HG02981 (cell line): ENCODE measurements around the gene GMDS.

Source experiments
- ATAC-seq: cut with Tn5 transposase; IDR thresholded peaks from one replicate; pipeline ENCODE4 v1.9.1; 2021; ENCODE audit warnings: mild to moderate bottlenecking, moderate library complexity; ENCODE audit not compliant: unreplicated experiment

GMDS gene

GRCh38 chr6:1870932-1871331 is 374.5 kb downstream of the GMDS start:
- no peak for ATAC-seq

GRCh38 chr6:1870251-1870650 is 375.2 kb downstream of the GMDS start:
- ATAC-seq, result no peak

DNA sequence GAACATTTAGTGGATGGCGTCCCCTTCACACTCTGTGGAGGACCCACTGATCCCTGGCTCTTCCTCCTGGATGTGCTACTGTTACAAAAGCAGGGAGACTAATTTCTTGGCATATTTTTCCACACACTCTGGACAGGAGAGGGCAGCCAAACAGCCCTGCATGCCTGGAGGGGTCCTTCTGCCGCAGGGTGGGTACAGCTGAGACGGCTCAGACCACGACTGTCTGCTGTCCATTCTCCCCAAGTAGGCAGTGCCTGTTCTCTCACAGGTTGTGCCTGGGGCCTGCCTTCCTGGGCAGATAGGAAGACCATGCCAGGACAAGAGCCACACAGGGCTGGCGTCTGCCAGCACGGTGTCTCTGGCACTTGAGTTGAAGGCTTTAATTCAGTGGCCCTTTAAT is 375.6 kb downstream of the GMDS start:
- no peak for ATAC-seq

DNA sequence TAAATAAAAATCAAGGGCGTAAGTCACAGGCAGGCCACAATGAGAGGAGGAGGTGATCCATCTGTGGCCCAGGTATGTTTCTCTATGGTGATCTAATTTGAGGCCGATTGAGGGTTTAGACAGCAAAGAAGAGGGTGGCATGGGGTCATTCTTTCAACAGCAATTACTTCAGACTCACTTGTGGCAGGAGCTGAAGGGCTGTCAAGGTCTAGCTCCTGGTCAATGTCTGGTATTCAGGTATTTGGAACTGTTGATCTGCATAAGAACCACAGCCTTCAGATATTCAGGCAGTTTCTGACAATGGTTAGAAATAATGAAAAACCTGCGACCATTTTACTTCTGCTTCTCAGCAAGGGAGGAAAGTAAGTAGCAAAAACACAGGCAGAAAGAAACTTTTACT is 376.1 kb downstream of the GMDS start:
- ATAC-seq, result no peak

DNA sequence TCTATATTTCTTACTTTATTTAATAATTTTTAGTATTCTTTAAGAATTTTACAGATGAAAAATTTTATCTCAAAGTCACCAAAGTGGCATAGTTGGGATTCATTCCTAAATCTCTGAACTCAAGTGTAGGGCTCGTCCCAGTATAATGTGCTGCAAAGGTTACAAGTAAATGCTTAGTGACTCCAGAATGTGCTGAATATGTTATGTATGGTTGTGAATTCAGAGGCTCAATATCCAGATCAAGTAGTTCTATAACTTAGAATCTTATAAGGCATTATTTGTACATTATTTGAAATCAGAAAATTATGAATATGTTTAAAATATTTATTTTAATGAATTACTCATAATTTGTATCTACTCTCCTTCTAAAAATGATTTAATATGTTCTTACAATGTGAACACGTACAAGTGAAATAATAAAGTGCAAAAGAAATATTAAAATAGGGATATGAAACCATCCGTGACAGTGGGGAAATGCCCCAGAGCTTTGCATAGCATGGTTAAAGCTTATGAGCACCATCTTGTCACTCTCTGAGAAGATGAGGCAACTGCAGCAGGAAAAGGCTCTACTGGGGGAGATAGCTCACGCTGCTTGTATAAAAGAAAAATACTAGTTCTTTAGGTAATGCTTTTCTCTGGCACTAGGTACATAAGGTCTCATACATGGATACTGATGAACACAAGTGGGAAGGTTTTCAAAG is 376.7 kb downstream of the GMDS start:
- peak; percentile 87 for ATAC-seq

- no peak for ATAC-seq
These were observed 378.2 kb downstream of the GMDS start for GRCh38 chr6:1867197-1867596.

- ATAC-seq, result no peak
These were observed 379.8 kb downstream of the GMDS start for GRCh38 chr6:1865585-1865984.

GRCh38 chr6:1864496-1864895 is 380.9 kb downstream of the GMDS start:
- ATAC-seq, result no peak

GRCh38 chr6:1862411-1862810 is 383.0 kb downstream of the GMDS start:
- ATAC-seq, result no peak

DNA sequence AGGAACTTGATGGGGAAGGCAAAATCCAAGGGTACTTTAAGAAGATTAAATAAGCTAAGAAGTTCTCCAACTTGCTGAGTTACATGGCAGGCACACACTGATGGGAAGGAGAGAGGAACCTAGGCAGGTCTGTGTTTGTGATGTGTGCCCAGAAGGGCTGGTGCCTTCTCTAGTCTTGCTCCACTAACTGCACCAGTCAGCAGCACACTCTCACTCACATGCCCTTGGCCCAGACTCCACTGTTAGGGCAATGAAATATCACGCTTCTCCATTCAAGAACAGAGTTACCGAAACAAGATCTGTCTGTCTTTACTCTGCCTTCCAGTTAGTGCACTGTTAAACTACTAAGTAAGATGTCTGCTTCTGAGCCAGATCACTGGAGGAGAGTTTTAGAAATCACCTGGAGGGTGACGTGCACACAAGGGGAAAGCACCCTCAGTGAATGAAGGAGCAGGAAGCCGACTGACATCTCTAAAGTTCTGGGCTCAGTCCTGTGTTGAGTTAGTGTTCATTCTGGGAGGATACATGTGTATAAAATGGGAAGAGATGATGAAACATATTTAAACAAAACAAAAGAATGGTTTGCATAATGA is 384.6 kb downstream of the GMDS start:
- no peak for ATAC-seq

GRCh38 chr6:1858859-1859258 is 386.5 kb downstream of the GMDS start:
- no peak for ATAC-seq

DNA sequence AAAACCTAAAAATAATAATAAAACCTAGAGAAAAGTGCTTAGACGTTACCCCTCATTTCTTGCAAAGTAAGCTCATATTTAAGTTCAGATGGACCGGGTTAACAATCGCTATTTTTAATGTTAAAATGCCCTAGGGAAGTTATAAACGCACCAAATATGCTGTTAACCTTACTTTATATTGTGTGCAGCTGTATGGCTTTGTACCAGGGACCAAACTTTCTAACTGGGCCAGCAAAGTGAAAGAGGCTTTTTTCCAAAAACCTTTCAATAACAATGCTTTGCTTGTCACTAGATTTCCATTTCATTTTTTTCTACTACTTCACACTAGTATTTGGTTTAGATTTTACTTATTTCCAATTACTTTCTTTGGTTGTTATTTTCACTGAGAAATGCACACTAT is 387.2 kb downstream of the GMDS start:
- ATAC-seq, result no peak

GRCh38 chr6:1856381-1856780 is 389.0 kb downstream of the GMDS start:
- peak; percentile 88 for ATAC-seq

DNA sequence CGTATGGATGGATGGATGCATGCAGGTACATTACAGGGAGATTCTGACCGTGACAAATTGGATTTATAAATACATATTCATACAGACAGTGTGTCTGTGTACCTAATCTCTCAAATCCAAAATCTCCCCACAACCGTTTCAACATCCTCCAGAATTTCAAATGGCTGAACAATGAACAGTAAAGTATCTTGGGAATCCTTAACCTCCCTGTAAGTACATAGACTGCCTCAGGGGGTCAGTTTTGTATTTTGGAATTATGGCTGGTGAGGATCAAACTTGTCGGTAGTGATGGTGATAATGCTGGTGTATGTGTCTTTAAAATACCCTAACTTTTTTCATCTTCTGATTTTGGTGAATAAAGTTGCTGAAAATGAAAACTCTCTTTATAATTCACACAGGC is 389.5 kb downstream of the GMDS start:
- ATAC-seq, result no peak

DNA sequence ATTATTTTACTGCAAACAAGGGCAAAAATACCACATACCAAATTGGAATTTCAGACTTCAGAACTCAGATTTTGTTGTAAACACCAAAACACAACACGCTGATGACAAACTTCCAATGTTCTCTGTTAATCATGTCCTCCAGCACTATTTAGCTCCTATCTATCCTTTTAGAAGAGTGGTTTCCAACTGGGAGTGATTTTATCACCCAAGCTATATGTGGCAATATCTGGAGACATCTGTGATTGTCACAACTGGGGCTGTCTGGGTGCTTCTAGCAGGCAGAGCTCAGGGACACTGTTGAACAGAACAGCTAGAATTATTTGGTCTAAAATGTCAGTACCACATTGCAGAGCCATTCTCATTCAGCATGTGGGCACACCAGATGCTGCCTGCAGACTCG is 391.1 kb downstream of the GMDS start:
- no peak for ATAC-seq

DNA sequence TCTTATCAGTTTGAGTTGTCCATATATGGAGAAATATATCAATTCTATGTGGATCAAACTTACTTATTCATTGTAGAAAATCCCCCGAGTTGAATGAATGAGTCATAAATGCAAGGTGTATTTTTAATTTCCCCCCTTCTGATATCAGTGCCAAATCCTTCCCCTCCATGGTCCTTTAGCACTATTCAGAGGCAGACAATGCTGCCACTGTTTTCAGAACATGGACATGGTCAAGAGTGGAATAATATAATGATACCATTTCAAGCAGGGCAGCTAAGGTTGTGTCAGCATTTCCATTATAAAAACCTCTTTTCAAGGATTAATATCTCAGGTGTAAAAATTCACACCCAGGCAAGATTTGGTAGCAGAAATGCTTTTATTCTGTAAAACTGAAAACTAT is 391.6 kb downstream of the GMDS start:
- ATAC-seq, result no peak

- no peak for ATAC-seq
These were observed 393.5 kb downstream of the GMDS start for GRCh38 chr6:1851681-1852456.

GRCh38 chr6:1850840-1851157 is 394.6 kb downstream of the GMDS start:
- no peak for ATAC-seq

GRCh38 chr6:1850121-1850839 is 395.1 kb downstream of the GMDS start:
- no peak for ATAC-seq

DNA sequence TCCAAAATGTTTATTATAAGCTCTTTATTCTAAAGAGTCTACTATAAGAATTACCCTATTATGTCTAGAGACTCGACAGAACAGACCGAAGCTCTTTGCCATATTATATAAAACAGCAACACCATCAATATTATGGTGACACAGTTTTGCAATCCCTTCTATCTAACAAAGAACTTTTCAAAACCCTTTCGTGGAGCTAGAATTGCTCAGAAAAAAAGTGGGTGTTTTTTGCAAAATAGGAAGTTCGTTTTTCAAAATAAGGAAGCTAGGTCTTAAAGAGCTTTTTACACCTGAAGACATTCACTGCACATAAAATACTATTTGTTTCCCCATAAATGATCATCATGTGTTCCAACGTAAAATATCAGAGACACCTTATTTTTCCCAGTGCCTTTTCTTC is 395.7 kb downstream of the GMDS start:
- ATAC-seq, result no peak

DNA sequence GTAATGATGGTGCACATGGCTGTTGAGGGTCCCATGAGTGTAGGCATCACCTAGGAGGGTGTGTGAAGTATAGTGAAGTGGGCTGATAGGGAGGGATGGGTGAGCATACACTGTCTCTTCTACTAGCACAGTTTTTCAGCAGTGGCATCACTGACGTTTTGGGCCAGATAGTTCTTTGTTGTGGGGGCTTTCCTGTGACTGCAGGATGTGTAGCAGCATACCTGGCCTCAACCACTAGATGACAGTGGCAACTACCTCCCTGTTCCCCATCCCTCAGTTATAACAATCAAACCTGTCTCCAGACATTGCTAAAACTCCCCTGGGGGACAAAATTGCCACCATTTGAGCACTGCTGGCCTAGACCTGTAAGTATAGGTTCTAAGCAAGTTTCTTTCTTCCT is 396.7 kb downstream of the GMDS start:
- no peak for ATAC-seq

- no peak for ATAC-seq
These were observed 398.8 kb downstream of the GMDS start for GRCh38 chr6:1846611-1847010.
